Central memory CD4-positive, alpha-beta T cell (primary cell): Measurements from ENCODE around the gene HLA-DQB2.
"Not testable (repeated sequence)": the region's sequence is repeated elsewhere in the genome, so short reads cannot be mapped to it uniquely, and the experiment has no call there.

ENCODE experiments used
- DNase-seq: peaks from one replicate; pipeline ENCODE4 v3.0.0; 2022
- total RNA-seq, 3 experiments: gene quantifications; one replicate each; lab custom pipeline; 2026; lab: John Stamatoyannopoulos, UW

The HLA-DQB2 gene
- total RNA-seq: 0 to 0.18 (median 0.05) reads per million in 3 experiments

DNA sequence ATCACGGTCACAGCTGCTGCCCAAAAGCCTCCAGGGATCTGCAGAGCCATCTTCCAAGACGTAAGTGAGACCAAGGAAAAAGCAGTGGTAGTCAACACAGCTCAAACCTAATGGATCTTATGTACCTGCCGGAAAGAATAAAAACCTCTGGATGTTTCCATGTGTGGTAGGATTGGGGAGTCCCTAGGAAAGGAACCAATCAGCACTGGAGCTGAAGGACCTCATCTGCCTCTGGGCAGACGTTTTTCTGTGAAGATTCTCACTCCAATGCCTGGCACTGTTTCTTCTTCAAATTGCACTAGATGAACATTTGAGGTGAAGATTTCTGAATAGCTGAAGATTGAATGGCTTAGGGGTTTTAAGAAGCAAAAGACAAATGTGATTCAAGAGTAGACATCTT, at the start of gene HLA-DQB2:
HLA-DQB2 (minus strand) TSS at position 112 of the 400 bp plus-strand sequence; CDS start at position 50, 62 bp downstream.
- DNase-seq: peak; percentile 4

DNA sequence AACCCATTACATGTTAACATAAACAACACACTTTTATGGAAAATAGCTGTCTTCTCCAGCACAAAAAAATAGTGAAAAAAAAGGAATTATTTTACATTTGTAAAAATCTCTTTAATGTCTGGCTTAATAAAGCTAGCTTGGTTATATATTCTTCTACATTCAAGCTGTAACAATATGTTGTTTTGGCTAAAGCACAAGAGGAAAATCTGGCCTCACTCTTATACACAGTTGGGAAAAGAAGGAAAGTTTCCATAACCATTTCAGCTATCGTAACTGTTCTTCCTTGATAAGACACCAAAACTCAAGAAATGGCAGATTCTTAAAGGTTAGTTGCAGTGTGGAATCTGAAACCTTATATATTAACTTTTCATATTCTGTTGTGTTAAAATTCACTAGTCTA, 45.8 kb upstream of the HLA-DQB2 start:
- no peak for DNase-seq

DNA sequence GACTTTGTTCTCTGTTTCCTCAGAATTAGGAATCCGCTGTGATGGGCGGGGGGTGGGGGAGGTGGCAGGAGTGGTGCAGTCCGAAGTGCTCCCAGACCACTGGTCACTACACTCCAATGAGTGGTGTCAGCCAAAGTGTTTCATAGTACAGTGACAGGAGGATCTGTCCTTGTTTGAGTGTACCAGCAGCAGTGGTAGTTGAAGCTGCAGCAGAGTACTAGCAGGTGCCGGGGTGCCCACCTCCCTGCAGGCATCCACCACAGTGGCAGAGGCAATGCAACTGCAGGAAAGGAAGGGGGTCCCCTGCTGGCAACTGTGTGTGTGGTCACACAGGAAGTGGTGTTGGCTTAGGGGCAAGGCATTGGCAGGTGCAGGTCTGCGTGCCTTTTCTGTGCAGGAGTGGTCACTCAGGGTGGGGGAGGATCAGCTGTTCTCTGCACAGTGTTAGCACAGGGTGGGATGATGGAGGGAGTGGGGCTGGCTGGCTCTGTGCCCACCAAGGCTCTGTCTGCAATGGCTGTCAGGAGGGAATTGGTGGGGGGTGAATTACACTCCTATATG, 43.8 kb upstream of the HLA-DQB2 start:
- DNase-seq: no peak

DNA sequence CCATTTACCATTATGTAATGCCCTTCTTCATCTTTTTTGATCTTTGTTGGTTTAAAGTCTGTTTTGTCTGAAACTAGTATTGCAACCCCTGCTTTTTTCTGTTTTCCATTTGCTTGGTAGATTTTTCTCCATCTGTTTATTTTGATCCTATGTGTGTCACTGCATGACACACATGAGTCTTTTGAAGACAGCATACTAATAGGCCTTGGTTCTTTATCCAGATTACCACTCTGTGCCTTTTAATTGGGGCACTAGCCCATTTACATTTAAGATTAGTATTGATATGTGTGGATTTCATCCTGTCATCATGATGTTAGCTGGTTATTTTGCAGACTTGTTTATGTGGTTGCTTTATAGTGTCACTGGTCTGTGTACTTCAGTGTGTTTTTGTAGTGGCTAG, 42.1 kb upstream of the HLA-DQB2 start:
- DNase-seq: not testable (repeated sequence)

DNA sequence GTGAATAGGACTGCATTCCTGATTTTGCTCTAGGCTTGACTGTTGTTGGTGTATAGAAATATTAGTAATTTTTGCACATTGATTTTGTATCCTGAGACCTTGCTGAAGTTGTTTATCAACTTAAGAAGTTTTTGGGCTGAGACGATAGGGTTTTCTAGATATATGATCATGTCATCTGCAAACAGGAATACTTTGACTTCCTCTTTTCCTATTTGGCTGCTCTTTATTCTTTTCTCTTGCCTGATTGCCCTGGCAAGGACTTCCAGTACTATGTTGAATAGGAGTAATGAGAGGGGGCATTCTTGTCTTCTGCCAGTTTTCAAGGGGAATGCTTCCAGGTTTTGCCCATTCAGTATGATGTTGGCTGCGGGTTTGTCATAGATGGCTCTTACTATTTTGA, 40.1 kb upstream of the HLA-DQB2 start:
- DNase-seq: no peak

DNA sequence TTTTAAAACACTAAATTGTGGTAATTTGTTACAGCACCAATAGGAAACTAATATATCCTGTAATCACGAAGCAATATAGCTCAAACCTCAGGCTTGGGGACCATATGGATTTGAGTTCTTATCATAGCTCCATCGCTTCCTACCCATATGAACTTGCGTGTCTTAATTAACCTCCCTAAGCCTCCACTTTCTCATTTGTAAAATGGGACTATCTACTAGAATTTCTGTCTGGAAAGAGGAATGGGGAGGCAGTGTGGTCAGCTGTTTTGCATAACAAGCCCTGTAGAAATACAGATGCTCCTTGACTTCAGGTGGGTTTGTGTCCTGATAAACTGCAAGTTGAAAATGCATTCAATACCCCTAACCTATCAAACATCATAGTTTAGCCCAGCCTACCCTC, 36.4 kb upstream of the HLA-DQB2 start:
- DNase-seq: no peak

DNA sequence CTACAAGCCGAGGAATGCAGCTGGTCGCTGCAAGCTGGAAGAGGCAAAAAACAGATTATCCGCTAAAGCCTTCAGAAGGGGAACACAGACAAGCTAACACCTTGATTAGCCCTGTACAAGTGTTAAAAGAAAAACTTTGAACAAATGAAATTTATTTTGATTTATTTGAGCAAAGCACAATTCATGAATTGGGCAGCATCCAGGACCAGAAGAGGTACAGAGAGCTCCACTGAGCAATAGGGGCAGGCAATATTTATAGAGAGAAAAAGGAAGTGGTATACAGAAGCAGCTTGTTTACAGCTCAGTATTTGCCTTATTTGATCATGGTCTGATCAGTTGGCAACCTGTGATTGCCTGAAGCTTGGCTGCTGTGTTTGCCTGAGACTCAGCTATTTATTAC, 35.8 kb upstream of the HLA-DQB2 start:
- DNase-seq: no peak

DNA sequence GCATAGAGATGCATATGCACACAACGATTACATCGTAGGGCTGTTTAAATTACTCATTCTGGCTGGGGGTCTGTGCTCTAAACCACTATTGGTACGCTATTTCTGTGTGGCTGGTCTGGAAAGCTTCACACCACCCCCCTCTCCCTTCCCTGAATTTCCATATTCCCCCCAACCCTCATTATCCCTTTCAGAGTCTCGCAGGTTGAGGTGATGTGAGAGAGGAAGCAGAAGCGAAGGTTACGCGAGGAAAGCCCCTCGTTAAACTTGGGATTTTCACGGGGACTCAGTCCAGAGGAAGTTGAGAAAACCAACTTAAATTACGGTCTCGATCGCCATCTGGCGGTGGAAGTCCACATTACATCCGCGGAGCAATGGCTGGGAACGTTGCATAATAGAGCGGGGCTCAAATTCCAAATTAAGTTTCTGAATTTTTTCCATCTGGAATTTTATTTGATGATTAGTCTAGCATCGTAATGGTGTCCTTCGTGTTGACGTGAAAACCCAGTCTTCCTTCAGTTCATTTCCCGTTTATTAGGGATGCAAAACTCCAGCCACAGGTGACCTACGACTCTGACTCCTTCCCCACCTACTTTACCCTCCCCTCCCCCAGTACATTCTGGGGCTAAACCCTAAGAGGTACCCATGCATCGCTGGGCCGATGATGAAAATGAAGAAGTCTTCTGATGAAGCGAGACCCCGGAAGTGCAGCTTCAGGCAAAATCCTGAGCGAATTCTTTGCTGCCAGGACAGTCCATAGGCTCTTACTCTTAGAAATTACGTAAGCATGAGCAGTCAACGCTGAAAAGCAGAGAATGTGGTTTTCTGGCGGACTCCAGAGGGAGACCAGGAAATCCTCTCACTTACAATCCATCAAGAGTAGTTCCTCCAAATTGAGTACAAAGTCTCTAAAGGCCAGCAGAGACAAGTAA, 33.8 kb upstream of the HLA-DQB2 start:
- DNase-seq: peak; percentile 58

DNA sequence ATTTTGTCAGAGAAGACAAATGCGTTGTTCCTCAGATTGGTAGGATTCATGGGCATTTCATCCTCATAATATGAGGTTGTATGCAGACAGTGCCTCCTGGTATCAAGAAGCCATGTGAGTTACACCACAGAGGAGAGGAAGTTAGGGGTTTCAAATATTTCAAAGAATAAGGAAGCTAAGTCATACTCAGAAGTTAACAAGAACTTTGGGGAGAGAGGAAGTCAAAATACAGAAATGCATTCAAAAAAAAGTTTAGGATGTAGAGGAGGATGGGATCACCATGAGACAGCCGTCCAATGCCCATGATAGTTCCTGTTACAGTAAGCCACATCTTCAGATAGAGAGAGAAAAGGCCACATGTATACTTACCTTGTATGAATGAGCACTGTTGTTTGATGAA, 31.2 kb upstream of the HLA-DQB2 start:
- DNase-seq: no peak

DNA sequence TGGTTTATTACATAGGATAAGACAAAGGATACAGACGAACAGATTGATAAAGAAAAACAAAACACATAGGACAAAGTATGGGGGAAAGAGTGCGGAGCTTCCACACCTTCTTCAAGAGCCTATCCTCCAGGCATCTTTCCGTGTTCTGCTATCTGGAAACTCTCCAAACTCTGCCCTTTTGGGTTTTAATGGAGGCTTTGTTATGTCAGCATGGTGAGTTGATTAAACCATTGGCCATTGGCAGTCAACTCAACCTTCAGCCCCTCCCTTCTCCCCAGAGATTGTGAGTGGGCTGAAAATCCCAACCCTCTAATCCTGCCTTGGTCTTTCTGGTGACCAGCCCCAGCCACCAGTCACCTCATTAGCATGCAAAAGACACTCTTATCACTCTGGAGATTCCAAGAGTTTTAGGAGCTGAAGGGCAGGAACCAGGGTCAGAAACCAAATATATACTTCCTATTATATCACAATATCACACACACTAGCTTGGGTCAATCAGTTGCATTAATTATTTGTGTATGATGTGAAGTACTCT, 29.6 kb upstream of the HLA-DQB2 start:
- no peak for DNase-seq

DNA sequence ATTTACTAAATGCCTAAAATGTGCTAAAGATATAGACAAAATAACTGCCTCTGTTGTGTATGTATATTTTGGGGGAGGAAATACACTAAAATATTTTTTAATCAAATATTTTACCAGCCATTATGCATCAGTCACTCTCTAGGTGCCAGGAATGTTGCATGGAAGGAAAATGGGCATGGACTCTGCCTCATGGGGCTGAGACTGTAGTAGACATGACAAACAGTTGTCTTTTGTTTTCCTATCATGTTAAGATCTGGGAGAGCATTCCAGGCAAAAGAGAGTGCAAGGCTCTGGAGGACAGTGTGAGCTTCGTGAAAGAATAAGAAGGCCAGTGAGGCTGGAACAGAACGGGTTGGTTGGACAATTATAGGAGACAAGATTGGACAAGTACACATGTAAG, 27.0 kb upstream of the HLA-DQB2 start:
- no peak for DNase-seq

DNA sequence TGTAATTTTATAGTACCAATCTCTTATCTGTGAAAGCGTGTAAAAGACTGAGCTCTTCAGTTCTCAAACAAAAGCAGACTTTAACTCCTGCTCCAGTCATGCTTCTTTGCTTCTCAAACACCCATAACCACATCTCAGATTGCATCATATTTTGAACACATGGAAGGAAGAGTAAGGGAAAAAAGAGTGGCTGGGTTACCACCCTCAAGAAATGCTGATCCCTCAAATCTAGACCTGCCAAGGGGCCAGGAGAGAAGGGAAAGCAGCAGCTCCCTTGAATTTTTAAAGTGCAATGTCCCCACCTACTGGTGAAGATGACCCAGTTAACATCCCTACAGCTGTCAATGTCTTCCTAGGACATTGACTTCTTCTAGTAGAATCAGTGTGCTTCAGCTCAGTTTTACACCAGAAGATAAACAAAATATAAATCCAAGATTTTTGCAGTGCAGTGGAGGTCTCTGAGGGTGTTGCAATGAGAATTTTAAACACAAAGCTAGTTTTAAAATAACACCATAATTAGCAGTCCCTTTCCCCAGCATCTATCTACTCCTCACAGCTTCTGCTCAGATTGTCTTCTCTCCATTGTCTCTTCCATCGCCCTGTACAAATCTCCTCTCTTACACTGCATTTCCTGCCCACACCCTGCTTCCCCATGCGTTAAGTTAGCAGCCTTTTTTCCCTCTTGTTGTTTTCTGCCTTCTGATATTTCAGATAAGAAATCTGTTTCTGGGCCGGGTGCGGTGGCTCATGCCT, 22.6 kb upstream of the HLA-DQB2 start:
- peak; percentile 27 for DNase-seq

DNA sequence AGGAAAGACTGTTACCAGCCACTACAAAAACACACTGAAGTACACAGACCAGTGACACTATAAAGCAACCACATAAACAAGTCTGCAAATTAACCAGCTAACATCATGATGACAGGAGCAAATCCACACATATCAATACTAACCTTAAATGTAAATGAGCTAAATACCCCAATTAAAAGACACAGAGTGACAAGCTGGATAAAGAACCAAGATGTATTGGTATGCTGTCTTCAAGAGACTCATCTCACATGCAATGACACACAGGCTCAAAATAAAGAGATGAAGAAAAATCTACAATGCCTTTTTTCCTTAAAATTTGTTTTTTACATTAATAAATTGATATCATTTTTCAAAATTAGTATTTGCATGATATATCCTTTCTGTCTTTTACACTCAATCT, 19.6 kb upstream of the HLA-DQB2 start:
- DNase-seq: not testable (repeated sequence)

DNA sequence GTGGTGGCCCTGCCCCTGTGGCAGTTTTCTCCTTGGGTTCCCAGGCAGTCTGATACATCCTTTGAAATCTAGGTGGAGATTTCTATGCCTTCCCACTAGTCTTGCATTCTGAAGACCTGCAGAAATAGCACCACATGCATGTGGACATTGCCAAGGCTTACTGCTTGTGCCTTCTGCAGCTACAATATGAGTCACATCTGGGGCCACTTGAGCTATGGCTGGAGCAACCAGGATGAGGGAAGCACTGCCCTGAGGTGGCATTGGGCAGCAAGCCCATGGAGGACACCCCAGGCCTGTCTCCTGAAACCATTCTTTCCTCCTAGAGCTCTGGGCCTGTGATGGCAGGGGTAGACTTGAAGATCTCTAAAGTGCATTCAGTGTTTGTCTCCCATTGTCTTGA, 15.7 kb upstream of the HLA-DQB2 start:
- no peak for DNase-seq

DNA sequence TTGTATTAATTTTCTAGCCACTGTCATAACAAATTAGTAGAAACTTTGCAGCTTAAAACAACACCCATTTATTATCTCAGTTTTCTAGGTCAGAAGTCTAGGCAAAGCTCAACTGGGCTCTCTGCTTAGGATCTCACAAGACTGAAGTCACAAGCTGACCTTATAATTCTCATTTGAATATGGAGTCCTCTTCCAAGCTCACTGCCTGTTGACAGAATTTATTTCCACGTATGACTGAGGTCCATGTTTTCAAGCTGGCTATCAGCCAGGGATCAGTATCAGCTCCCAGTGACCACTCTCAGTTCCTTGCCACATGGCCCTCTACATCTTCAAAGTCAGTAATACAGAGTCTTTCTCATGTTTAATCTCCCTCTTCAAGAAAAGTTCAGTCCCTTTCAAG, 11.7 kb upstream of the HLA-DQB2 start:
- no peak for DNase-seq

DNA sequence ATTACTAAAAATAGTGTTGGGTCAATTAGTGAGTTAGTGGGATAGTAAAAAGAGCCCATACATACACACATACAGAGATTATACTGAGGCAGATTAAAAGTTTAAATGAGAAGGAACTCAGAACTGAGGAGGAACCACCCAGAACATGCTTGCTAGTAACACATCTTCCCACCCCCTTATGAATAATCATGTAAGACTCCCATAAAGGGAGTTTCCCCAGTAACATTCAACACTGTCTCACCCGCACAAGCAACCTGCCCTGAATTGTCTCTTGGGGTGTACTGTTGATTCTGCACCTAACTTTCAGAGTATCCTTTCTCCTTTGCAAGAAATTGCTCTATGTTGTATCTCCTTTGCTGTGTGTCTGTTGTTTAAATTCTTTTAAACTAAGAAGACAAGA, 11.1 kb upstream of the HLA-DQB2 start:
- no peak for DNase-seq

DNA sequence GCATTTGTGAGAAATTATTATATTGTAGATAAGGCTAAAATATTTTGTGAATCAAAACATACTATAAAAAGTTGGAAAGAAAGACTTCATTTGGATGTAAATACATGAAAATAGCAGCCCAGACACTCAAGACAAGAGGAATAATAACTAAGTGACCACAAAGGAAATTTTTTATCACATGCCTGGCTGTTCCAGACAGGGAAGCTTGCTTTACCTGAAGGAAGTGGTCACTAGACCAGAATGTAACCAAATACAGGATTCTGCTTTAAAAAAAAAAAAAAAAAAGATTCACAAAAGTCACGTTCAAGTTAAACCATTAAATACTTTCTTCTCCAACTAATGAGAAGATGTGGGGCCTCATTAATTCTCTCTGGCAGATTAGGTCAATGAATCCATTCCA, 9.3 kb upstream of the HLA-DQB2 start:
- DNase-seq: no peak

DNA sequence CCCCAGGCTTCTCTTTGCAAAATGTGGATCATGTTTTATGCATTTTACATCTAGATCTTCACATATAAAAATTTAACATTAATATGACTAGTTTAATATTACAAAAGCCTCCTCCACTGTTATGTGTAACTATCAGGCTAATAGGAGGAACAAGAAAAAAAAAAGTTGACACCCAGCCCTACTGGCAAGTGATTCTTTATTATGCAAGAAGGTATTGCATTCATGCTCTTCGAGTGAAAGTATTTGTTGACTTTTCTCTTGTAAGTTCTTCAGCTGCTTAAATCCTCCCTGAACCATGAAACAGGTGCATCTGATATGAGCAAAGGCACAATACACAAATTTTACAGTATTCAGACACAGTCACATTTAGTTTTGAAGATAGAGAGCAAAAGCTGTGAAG, 716 bp upstream of the HLA-DQB2 start:
- DNase-seq: no peak

DNA sequence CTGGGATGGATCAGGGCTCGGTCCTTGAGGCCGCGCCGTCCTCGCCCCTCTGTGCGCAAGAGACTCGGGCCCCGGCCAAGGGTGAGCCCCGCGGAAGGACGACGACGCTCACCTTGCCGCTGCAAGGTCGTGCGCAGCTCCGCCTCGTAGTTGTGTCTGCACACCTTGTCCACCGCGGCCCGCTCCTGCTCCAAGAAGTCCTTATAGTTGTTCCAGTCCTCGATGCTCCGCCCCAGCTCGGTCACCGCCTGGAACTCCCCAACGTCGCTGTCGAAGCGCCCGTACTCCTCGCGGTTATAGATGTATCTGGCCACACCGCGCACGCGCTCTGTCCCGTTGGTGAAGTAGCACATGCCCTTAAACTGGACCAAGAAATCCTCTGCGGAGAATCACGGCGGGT, 1.8 kb downstream of the HLA-DQB2 start:
- DNase-seq: no peak

DNA sequence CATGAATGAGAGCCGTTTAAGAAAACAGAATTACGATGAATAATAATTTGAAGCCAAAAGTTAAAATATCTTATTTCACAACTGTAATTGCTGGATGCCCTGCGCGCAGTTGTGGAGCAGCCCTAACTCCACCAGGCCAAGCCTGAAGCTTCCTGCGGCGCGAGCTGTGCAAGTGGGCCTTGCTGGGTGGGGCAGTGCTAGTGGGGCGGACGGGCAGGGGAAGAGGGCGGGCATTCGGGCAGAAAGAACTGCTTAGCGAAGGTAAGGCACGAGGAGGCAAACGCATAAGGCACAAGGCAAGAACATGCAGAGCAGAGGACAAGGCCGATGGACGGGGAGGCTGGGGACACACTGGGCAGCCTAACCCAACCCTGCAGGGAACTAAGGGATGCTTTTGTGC, 2.3 kb downstream of the HLA-DQB2 start:
- no peak for DNase-seq

DNA sequence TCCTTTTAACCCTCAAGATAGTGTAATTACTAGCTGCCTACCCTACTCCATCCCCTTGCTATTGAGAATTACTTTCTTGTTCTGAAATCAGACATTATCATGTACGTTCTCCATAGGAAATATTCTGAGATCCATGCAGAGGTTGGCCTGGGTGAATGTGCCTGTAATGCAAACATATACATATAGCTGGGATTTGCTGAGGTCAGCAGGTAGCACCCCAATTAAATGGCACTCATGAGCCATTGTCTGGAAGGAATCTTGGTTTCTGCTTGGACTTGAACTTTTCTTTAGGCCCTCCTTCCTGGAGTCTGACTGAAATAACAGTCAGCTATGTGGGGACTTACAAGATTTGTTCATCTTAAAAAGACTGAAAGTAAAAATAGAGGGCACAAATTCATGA, 3.7 kb downstream of the HLA-DQB2 start:
- no peak for DNase-seq

DNA sequence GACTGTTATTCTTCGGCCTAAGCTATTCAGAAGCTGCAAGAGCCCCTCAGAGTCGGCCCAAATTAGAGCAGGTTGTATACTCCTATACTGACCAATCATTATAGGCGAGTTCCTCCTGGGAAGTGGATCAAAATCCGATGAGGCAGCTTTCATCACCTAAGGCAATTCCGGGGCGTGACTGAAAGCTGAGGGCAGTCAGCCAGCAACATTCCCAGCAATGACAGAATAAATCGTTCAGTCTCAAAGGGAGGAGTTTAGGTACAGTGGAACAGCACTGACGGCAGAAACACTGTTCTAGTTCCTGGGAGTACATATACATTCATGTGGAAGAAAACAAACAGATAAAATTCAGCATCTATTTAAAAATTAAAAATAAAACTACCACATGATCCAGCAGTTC, 10.8 kb downstream of the HLA-DQB2 start:
- DNase-seq: no peak

DNA sequence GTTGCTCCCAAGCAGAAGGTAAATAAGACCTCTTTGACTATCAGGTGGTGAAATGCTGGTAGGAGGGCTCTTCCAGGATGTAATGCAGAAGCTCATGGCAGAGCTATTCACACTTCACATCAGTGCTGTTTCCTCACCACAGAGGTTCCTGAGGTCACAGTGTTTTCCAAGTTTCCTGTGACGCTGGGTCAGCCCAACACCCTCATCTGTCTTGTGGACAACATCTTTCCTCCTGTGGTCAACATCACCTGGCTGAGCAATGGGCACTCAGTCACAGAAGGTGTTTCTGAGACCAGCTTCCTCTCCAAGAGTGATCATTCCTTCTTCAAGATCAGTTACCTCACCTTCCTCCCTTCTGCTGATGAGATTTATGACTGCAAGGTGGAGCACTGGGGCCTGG, 17.7 kb downstream of the HLA-DQB2 start:
- DNase-seq: not testable (repeated sequence)
